Body of pancreas (tissue), 4 donors: ENCODE measurements around the gene NDUFC1. TPM values are rescaled to one million over a fixed set of nuclear protein-coding genes. Genes with fewer than 3 reads are reported as not detected.

ENCODE experiments used
- ATAC-seq: fragments of 150-250 bp; one replicate; pipeline ENCODE4 v1.9.1; 2016
- DNase-seq, 4 donors: peaks; one replicate each; pipeline ENCODE4 v3.0.0-alpha.2; 2019
- H3K27ac ChIP-seq, 4 donors: fragments of 200-600 bp; sonication (generic); 1 replicate in 3 of 4; 2 replicates in 1 of 4; pipeline versions ENCODE4 v1.5.1 to v1.6.1; 2016 to 2019; ENCODE audit warnings: mild to moderate bottlenecking in 1 of 4, mixed read lengths in 1 of 4, moderate library complexity in 1 of 4
- H3K27me3 ChIP-seq, 2 donors: fragments of 200-600 bp; sonication (generic); one replicate each; pipeline ENCODE4 v1.6.0; 2016; ENCODE audit warnings: mild to moderate bottlenecking in 1 of 2
- H3K36me3 ChIP-seq, 2 donors: fragments of 200-600 bp; sonication (generic); replicated peaks in 1 of 2; 2 replicates each; pipeline ENCODE4 v1.5.1; 2016; ENCODE audit warnings: low read depth in 2 of 2; ENCODE audit not compliant: insufficient read depth in 1 of 2
- H3K4me1 ChIP-seq: fragments of 200-600 bp; sonication (generic); one replicate; pipeline ENCODE4 v1.6.0; 2016
- H3K4me3 ChIP-seq, 2 donors: fragments of 200-600 bp; sonication (generic); 1 replicate in 1 of 2; 2 replicates in 1 of 2; pipeline ENCODE4 v1.5.1; 2016 to 2019
- H3K9me3 ChIP-seq, 3 donors: fragments of 200-600 bp; sonication (generic); 1 replicate in 2 of 3; 2 replicates in 1 of 3; pipeline ENCODE4 v1.5.1; 2016
- CTCF ChIP-seq, 7 experiments: fragments of 450-650 bp in 4 of 7; fragments of 200-600 bp in 3 of 7; sonication (generic) in 3 of 7; IDR thresholded peaks; one replicate each; pipeline ENCODE4 v1.5.1; 2016 to 2019; ENCODE audit warnings: antibody characterized with exemption in 7 of 7
- POLR2A ChIP-seq, 3 donors: fragments of 450-650 bp; IDR thresholded peaks; one replicate each; pipeline ENCODE4 v1.6.1; 2016; ENCODE audit warnings: antibody characterized with exemption in 3 of 3, mild to moderate bottlenecking in 2 of 3
- WGBS, 2 donors: methylation state at CpG; one replicate each; pipeline ENCODE4 v1.1.5; 2017; 5-methylcytosine and 5-hydroxymethylcytosine counted together
- intact Hi-C: fragments of 100-400 bp; cut with DNase I; formaldehyde crosslinking; loops from one replicate; pipeline ENCODE4 v1.15.1; 2023
- total RNA-seq, 2 donors: library from RNA; depleted of rRNA; stranded (reverse); fragments of >200 nt; gene quantifications; one replicate each; pipeline ENCODE4 v1.1.0, GENCODE V29; 2016

NDUFC1 gene
- total RNA-seq, 2 donors from 2014 or later, result 16.5 to 24.1 TPM

GRCh38 chr4:139247700-139248238 lies 54.5 kb downstream of the NDUFC1 start:
- H3K27ac ChIP-seq, result no peak overlapping the region
- intact Hi-C loops, result no loop called here
- H3K9me3 ChIP-seq, result no peaks in the 10 kb centered on the region
- H3K4me1 ChIP-seq, result peaks cover 11% of the 10 kb centered on the region
- no peaks in the 10 kb centered on the region for H3K36me3 ChIP-seq
- DNase-seq, result no peak
- H3K4me3 ChIP-seq, result no peak overlapping the region
- no peak for ATAC-seq
- 39 to 44% methylated on average over 4 of the region's 4 CpGs for WGBS, 2 donors
- H3K27me3 ChIP-seq, result no peaks in the 10 kb centered on the region
- TF ChIP-seq POLR2A (IDR thresholded peaks at IDR 0.05) (no peak), CTCF (IDR thresholded peaks at IDR 0.05) (no peak)

GRCh38 chr4:139247241-139247640 lies 55.0 kb downstream of the NDUFC1 start:
- Histone ChIP-seq H3K27me3 (no peaks in the 10 kb centered on the region), H3K9me3 (no peaks in the 10 kb centered on the region), H3K27ac (no peak overlapping the region), H3K4me1 (peaks cover 11% of the 10 kb centered on the region), H3K4me3 (no peak overlapping the region), H3K36me3 (no peaks in the 10 kb centered on the region)
- intact Hi-C loops, result no loop called here
- no peak for ATAC-seq
- TF ChIP-seq CTCF (IDR thresholded peaks at IDR 0.05), result no peak
- TF ChIP-seq POLR2A (IDR thresholded peaks at IDR 0.05), result no peak
- DNase-seq, result no peak

GRCh38 chr4:139246166-139246565 lies 56.1 kb downstream of the NDUFC1 start:
- peaks cover 11% of the 10 kb centered on the region for H3K4me1 ChIP-seq
- no peaks in the 10 kb centered on the region for H3K9me3 ChIP-seq
- no peak overlapping the region for H3K4me3 ChIP-seq
- intact Hi-C loops, result no loop called here
- no peak for ATAC-seq
- no peak for DNase-seq
- H3K36me3 ChIP-seq, result no peaks in the 10 kb centered on the region
- no peak overlapping the region for H3K27ac ChIP-seq
- 75 to 82% methylated on average over 3 of the region's 3 CpGs for WGBS, 2 donors
- no peaks in the 10 kb centered on the region for H3K27me3 ChIP-seq
- TF ChIP-seq CTCF (IDR thresholded peaks at IDR 0.05), result no peak
- TF ChIP-seq POLR2A (IDR thresholded peaks at IDR 0.05), result no peak

GRCh38 chr4:139245590-139245989 lies 56.7 kb downstream of the NDUFC1 start:
- intact Hi-C loops, result no loop called here

More at GRCh38 chr4:139245590-139245989, 56.7 kb downstream of the NDUFC1 start:
- WGBS, 2 donors, result 87 to 93% methylated on average over 1 of the region's 1 CpG
- H3K9me3 ChIP-seq, result no peaks in the 10 kb centered on the region
- H3K4me3 ChIP-seq, result no peak overlapping the region
- TF ChIP-seq CTCF (IDR thresholded peaks at IDR 0.05) (no peak), POLR2A (IDR thresholded peaks at IDR 0.05) (no peak)
- DNase-seq (no peak), ATAC-seq (no peak)
- peaks cover 11% of the 10 kb centered on the region for H3K4me1 ChIP-seq
- no peaks in the 10 kb centered on the region for H3K27me3 ChIP-seq
- no peak overlapping the region for H3K27ac ChIP-seq
- H3K36me3 ChIP-seq, result no peaks in the 10 kb centered on the region
